Mesothelial cell of epicardium (in vitro differentiated cells): ENCODE measurements around the gene TEX13D. TPM values are rescaled to one million over a fixed set of nuclear protein-coding genes. Genes with fewer than 3 reads are reported as not detected.

Experiments used
- DNase-seq, 2 experiments: peaks; one replicate each; pipeline ENCODE4 v3.0.0; 2021; ENCODE audit warnings: low spot score in 2 of 2; ENCODE audit not compliant: unreplicated experiment in 2 of 2
- H3K27ac Mint-ChIP-seq: 2 replicates; pipeline ENCODE4 v1.8.0; 2021; ENCODE audit warnings: mixed read lengths
- H3K27me3 Mint-ChIP-seq: 2 replicates; pipeline ENCODE4 v1.8.0; 2021; ENCODE audit warnings: low read depth, mixed read lengths
- H3K36me3 Mint-ChIP-seq: 2 replicates; pipeline ENCODE4 v1.8.0; 2021; ENCODE audit warnings: mixed read lengths
- H3K4me1 Mint-ChIP-seq: 2 replicates; pipeline ENCODE4 v1.8.0; 2021; ENCODE audit warnings: mixed read lengths
- H3K4me3 Mint-ChIP-seq: 2 replicates; pipeline ENCODE4 v1.8.0; 2021; ENCODE audit warnings: mild to moderate bottlenecking, moderate library complexity, mixed read lengths
- H3K9me3 Mint-ChIP-seq: 2 replicates; pipeline ENCODE4 v1.8.0; 2021; ENCODE audit warnings: mixed read lengths
- total RNA-seq: library from RNA; stranded (reverse); gene quantifications from 3 replicates; pipeline ENCODE4 v1.2.1, GENCODE V29; 2021
- TF ChIP-seq, protein P1 (sequence below): fragments of 200-600 bp; sonication (generic); IDR thresholded peaks from one replicate; pipeline ENCODE4 v1.5.0; 2021; ENCODE audit warnings: antibody characterized with exemption; ENCODE audit not compliant: unreplicated experiment

The TEX13D gene
- total RNA-seq, 1 donor from 2014 or later: not detected

GRCh38 chrX:124346117-124346876 is 13.8 kb downstream of the TEX13D start, which contains the start of gene SH2D1A:
SH2D1A (plus strand) TSS chrX:124346563; CDS start chrX:124346643, 80 bp downstream.
- Mint-ChIP-seq H3K36me3 (no peaks in the 10 kb centered on the region), H3K27me3 (no peaks in the 10 kb centered on the region), H3K9me3 (no peaks in the 10 kb centered on the region), H3K27ac (no peak within 1 kb of the TSS), H3K4me1 (peaks cover 3% of the 10 kb centered on the region), H3K4me3 (no peak within 1 kb of the TSS)
- TF ChIP-seq, protein P1, sequence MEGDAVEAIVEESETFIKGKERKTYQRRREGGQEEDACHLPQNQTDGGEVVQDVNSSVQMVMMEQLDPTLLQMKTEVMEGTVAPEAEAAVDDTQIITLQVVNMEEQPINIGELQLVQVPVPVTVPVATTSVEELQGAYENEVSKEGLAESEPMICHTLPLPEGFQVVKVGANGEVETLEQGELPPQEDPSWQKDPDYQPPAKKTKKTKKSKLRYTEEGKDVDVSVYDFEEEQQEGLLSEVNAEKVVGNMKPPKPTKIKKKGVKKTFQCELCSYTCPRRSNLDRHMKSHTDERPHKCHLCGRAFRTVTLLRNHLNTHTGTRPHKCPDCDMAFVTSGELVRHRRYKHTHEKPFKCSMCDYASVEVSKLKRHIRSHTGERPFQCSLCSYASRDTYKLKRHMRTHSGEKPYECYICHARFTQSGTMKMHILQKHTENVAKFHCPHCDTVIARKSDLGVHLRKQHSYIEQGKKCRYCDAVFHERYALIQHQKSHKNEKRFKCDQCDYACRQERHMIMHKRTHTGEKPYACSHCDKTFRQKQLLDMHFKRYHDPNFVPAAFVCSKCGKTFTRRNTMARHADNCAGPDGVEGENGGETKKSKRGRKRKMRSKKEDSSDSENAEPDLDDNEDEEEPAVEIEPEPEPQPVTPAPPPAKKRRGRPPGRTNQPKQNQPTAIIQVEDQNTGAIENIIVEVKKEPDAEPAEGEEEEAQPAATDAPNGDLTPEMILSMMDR: no peak
- no peak for DNase-seq

DNA sequence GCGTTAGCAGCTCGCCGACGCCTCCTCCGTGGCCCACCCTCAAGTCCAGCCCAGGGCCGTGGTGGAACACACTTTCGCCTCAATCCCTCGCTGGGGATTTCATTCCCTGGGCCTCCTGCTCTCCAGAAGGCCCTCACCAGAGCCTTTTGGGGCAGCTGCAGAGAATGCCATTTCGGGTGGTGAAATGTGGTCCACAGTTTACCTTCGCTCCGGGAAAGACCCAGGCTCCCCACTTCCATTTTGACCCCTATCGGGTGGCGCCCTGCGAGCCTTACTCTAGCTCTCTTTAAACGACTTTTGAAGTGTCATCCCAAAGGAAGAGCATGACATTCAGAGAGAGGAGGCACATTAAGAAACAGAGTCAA is 14.4 kb downstream of the TEX13D start:
- no peak overlapping the region for H3K27ac Mint-ChIP-seq
- TF ChIP-seq, protein P1: no peak
- no peak for DNase-seq
- H3K4me3 Mint-ChIP-seq: no peak overlapping the region
- H3K4me1 Mint-ChIP-seq: peaks cover 3% of the 10 kb centered on the region
- no peaks in the 10 kb centered on the region for H3K36me3 Mint-ChIP-seq
- no peaks in the 10 kb centered on the region for H3K27me3 Mint-ChIP-seq
- no peaks in the 10 kb centered on the region for H3K9me3 Mint-ChIP-seq

DNA sequence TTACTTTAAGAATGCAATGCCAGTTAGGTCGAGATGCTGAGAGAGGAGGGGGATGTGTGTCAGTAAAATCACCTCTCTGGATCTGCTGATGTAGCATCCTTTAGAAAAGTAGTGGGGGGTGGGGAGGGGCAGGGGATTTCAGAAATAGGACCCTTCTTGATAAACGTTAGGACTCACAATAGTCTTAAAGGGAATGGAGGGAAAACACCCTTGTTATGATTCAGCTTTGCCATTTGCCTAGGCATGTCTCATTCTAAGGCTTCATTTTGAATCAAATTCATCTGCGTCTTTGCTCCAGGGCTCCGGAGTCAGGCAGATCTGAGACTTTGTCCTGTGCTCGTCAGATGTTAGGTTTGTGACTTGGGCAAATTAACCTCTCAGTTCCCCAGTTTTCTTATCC is 14.8 kb downstream of the TEX13D start:
- Mint-ChIP-seq H3K36me3 (no peaks in the 10 kb centered on the region), H3K27ac (no peak overlapping the region), H3K9me3 (no peaks in the 10 kb centered on the region), H3K4me1 (peaks cover 3% of the 10 kb centered on the region), H3K4me3 (no peak overlapping the region), H3K27me3 (no peaks in the 10 kb centered on the region)
- TF ChIP-seq, protein P1: no peak
- DNase-seq: no peak

DNA sequence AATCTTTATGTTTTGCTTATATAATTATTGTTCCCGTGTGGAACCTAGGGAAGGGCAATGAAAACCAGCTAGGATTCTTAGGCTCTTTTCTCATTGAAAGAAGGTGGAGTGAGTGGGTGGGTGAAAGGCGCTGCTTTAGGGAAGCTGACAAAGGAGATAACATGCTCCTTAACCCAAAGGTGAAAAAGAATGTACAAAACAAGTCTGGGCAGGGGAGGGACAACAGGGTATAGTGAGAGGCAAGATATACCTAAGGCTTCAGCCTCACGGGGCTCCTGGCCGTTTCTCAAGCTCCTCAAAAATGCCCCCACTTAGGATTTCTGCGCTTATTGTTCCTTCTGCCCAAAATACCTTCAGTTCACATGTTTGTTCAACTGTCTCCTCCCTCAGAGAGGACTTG is 15.7 kb downstream of the TEX13D start:
- Mint-ChIP-seq H3K4me1 (peaks cover 3% of the 10 kb centered on the region), H3K27me3 (no peaks in the 10 kb centered on the region), H3K36me3 (no peaks in the 10 kb centered on the region), H3K27ac (no peak overlapping the region), H3K4me3 (no peak overlapping the region), H3K9me3 (no peaks in the 10 kb centered on the region)
- DNase-seq: no peak
- TF ChIP-seq, protein P1: no peak

- no peak overlapping the region for H3K27ac Mint-ChIP-seq
- no peak for DNase-seq
- H3K4me3 Mint-ChIP-seq: no peak overlapping the region
- no peaks in the 10 kb centered on the region for H3K9me3 Mint-ChIP-seq
- H3K36me3 Mint-ChIP-seq: no peaks in the 10 kb centered on the region
- TF ChIP-seq, protein P1: no peak
- H3K27me3 Mint-ChIP-seq: no peaks in the 10 kb centered on the region
- peaks cover 3% of the 10 kb centered on the region for H3K4me1 Mint-ChIP-seq
Observed at GRCh38 chrX:124348885-124349453, 16.5 kb downstream of the TEX13D start.
